ENCODE data around the gene KCNMA1. TPM values are rescaled to one million over a fixed set of nuclear protein-coding genes. Genes with fewer than 3 reads are reported as not detected.

KCNMA1 gene
- total and polyA plus RNA-seq, 3 donors from 2014 or later, result 13.6 to 36.1 (median 24.7) TPM

DNA sequence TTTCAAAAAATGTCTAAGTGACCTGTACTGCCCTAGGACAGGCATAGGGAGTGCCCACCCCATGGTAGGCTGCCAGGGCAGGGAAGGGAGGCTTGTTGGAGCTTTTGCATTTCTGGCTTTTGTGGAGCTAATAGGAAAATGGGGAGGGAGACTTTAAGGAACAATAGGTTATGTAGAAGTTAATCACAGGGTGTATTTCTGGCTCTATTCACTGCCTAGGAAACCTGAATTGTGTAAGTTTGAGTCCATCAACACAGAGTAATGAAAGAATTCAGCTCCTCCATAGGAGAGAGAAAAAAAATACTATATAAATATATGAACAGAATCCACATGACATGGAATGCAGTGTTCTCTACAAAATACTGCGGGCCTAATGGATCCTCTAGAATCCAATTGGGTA lies 661.5 kb downstream of the KCNMA1 start:
- 95 to 96% methylated on average over 1 of the region's 1 CpG for WGBS, 2 donors
- no peak overlapping the region for H3K4me3 ChIP-seq
- no peaks in the 10 kb centered on the region for H3K4me1 ChIP-seq
- no peaks in the 10 kb centered on the region for H3K9me3 ChIP-seq
- H3K27me3 ChIP-seq, result no peaks in the 10 kb centered on the region
- no peak for DNase-seq
- H3K27ac ChIP-seq, result no peak overlapping the region
- intact Hi-C loops (cut with DNase I; ENCODE audit: low total_unique reads), result no loop called here
- TF ChIP-seq, protein P1, sequence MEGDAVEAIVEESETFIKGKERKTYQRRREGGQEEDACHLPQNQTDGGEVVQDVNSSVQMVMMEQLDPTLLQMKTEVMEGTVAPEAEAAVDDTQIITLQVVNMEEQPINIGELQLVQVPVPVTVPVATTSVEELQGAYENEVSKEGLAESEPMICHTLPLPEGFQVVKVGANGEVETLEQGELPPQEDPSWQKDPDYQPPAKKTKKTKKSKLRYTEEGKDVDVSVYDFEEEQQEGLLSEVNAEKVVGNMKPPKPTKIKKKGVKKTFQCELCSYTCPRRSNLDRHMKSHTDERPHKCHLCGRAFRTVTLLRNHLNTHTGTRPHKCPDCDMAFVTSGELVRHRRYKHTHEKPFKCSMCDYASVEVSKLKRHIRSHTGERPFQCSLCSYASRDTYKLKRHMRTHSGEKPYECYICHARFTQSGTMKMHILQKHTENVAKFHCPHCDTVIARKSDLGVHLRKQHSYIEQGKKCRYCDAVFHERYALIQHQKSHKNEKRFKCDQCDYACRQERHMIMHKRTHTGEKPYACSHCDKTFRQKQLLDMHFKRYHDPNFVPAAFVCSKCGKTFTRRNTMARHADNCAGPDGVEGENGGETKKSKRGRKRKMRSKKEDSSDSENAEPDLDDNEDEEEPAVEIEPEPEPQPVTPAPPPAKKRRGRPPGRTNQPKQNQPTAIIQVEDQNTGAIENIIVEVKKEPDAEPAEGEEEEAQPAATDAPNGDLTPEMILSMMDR (IDR thresholded peaks at IDR 0.05), result no peak
- no peak for TF ChIP-seq POLR2A (IDR thresholded peaks at IDR 0.05)
- no peaks in the 10 kb centered on the region for H3K36me3 ChIP-seq (ENCODE audit: low read depth, missing control alignments)

GRCh38 chr10:76975126-76975525 lies 662.5 kb downstream of the KCNMA1 start:
- Histone ChIP-seq H3K9me3 (no peaks in the 10 kb centered on the region), H3K4me1 (no peaks in the 10 kb centered on the region), H3K4me3 (no peak overlapping the region), H3K27ac (no peak overlapping the region), H3K36me3 (ENCODE audit: low read depth, missing control alignments) (no peaks in the 10 kb centered on the region), H3K27me3 (no peaks in the 10 kb centered on the region)
- intact Hi-C loops (cut with DNase I; ENCODE audit: low total_unique reads), result no loop called here
- WGBS, 2 donors, result 85 to 90% methylated on average over 6 of the region's 6 CpGs
- no peak for DNase-seq
- TF ChIP-seq, protein P1 (IDR thresholded peaks at IDR 0.05), result no peak
- no peak for TF ChIP-seq POLR2A (IDR thresholded peaks at IDR 0.05)

GRCh38 chr10:76974017-76974691 lies 663.5 kb downstream of the KCNMA1 start:
- intact Hi-C loops (cut with DNase I; ENCODE audit: low total_unique reads), result no loop called here
- 80 to 83% methylated on average over 10 of the region's 10 CpGs for WGBS, 2 donors
- H3K27ac ChIP-seq, result no peak overlapping the region

DNA sequence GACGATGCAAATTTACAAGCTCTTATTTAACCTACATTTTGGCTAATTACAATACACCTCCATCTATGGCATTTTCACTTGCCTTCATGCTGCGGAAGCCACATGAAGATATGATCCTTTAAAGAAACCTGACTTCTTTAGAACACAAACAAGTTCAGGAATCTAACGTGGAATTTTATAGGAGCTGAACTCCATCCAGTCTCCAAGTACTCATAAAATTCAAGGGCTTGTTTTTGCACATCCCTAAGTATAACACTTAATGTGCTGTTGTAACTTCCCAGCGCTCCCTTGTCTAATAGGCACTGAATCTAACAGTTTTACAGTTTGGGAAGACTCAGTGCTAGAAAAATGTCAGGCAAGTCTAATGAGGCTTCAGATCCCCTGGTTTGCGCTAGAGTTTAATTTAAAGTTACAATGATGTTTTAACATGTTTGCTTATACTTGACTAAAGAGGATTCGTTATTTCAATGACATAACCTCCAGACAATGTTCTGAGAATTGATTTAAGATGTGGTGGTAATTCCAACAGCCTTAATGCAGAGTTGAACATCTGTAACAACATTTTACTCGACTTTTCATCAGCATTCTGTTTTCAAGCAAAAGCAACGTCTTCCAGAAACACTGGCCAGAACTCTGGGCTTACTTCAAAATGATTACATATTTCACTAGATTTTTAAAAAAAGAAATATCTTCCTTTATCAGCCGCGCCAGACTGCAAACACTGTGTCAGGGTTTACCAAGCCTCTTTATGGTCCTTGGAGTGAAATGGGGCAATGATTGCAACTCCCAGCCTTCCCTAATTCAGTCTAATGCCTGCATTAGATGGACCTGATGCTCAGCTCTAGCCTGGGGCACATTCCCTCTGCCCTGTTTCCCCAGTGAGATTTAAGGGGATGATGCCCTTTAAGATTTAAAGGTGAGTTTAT lies 664.3 kb downstream of the KCNMA1 start:
- WGBS, 2 donors, result 56 to 61% methylated on average over 10 of the region's 10 CpGs
- H3K27ac ChIP-seq, result no peak overlapping the region

More at GRCh38 chr10:76974017-76974691, 663.5 kb downstream of the KCNMA1 start:
- no peak for DNase-seq
- H3K4me3 ChIP-seq, result no peak overlapping the region
- H3K9me3 ChIP-seq, result no peaks in the 10 kb centered on the region
- H3K27me3 ChIP-seq, result no peaks in the 10 kb centered on the region
- no peaks in the 10 kb centered on the region for H3K4me1 ChIP-seq
- H3K36me3 ChIP-seq (ENCODE audit: low read depth, missing control alignments), result no peaks in the 10 kb centered on the region
- no peak for TF ChIP-seq POLR2A (IDR thresholded peaks at IDR 0.05)
- TF ChIP-seq, protein P1 (IDR thresholded peaks at IDR 0.05), result no peak

More for the DNA sequence above, 664.3 kb downstream of the KCNMA1 start:
- intact Hi-C loops (cut with DNase I; ENCODE audit: low total_unique reads), result no loop called here
- Histone ChIP-seq H3K36me3 (ENCODE audit: low read depth, missing control alignments) (no peaks in the 10 kb centered on the region), H3K9me3 (no peaks in the 10 kb centered on the region), H3K4me3 (no peak overlapping the region), H3K4me1 (no peaks in the 10 kb centered on the region), H3K27me3 (no peaks in the 10 kb centered on the region)
- DNase-seq, result no peak
- no peak for TF ChIP-seq POLR2A (IDR thresholded peaks at IDR 0.05)
- TF ChIP-seq, protein P1 (IDR thresholded peaks at IDR 0.05), result no peak
